SK-N-SH (cell line): ENCODE measurements around the gene CTBP2. TPM values are rescaled to one million over a fixed set of nuclear protein-coding genes. Genes with fewer than 3 reads are reported as not detected.

ENCODE experiments used
- CTCF ChIA-PET: fragments of 300-600, 350-600 bp; formaldehyde crosslinking; extraction: SDS; loops from one replicate; lab custom pipeline; 2021; lab: Yijun Ruan, JAX
- POLR2A ChIA-PET: fragments of 350-600 bp; sonication (Branson Sonifier 250); formaldehyde crosslinking; extraction: SDS; loops from one replicate; lab custom pipeline; 2020; ENCODE audit warnings: antibody characterized with exemption, inconsistent platforms; lab: Yijun Ruan, JAX
- DNase-seq: peaks from one replicate; pipeline ENCODE4 v3.0.0; 2012
- H2AFZ ChIP-seq: fragments of 200-600 bp; sonication (generic); 2 replicates; pipeline ENCODE4 v1.8.1; 2016; ENCODE audit warnings: antibody characterized with exemption, mild to moderate bottlenecking, low read depth
- H3F3A ChIP-seq: fragments of 200-600 bp; sonication (generic); replicated peaks from 2 replicates; pipeline ENCODE3; 2016; ENCODE audit warnings: antibody characterized with exemption, mild to moderate bottlenecking; ENCODE audit not compliant: insufficient read depth
- H3K27ac ChIP-seq, 2 experiments: fragments of 200-500 bp in 1 of 2; fragments of 200-600 bp in 1 of 2; sonication (Bioruptor generic) in 1 of 2; sonication (generic), shearing (Covaris generic) in 1 of 2; 2 replicates each; pipeline versions ENCODE4 v1.5.1 to v1.6.1; 2014 to 2016; ENCODE audit warnings: low read depth in 2 of 2, inconsistent platforms in 1 of 2, low read length in 1 of 2, mild to moderate bottlenecking in 1 of 2, mixed read lengths in 1 of 2
- H3K27me3 ChIP-seq: fragments of 200-600 bp; sonication (generic), shearing (Covaris generic); 2 replicates; pipeline ENCODE4 v1.6.1; 2016; ENCODE audit warnings: mixed run types; ENCODE audit not compliant: insufficient read depth
- H3K36me3 ChIP-seq, 2 experiments: fragments of 200-500 bp in 1 of 2; fragments of 200-600 bp in 1 of 2; sonication (Bioruptor generic) in 1 of 2; sonication (generic) in 1 of 2; replicated peaks in 1 of 2; 2 replicates each; pipeline versions ENCODE3 to v1.5.1; 2014 to 2016; ENCODE audit warnings: low read length in 1 of 2, mild to moderate bottlenecking in 1 of 2; ENCODE audit not compliant: insufficient read depth in 2 of 2, control insufficient read depth in 1 of 2
- H3K4me1 ChIP-seq, 2 experiments: fragments of 200-500 bp in 1 of 2; fragments of 200-600 bp in 1 of 2; sonication (Bioruptor generic) in 1 of 2; sonication (generic), shearing (Covaris generic) in 1 of 2; 2 replicates each; pipeline versions ENCODE4 v1.5.1 to v1.6.1; 2014 to 2016; ENCODE audit warnings: low read depth in 1 of 2, low read length in 1 of 2, mixed run types in 1 of 2; ENCODE audit not compliant: insufficient read depth in 2 of 2, control insufficient read depth in 1 of 2
- H3K4me2 ChIP-seq: fragments of 200-600 bp; sonication (generic), shearing (Covaris generic); 2 replicates; pipeline ENCODE4 v1.6.1; 2017; ENCODE audit warnings: mixed run types
- H3K4me3 ChIP-seq, 2 experiments: fragments of 200-500 bp in 1 of 2; fragments of 200-600 bp in 1 of 2; sonication (Bioruptor generic) in 1 of 2; sonication (generic), shearing (Covaris generic) in 1 of 2; 2 replicates each; pipeline versions ENCODE4 v1.5.1 to v1.8.1; 2014 to 2016; ENCODE audit warnings: low read depth in 2 of 2, inconsistent platforms in 1 of 2, low read length in 1 of 2, mild to moderate bottlenecking in 1 of 2, mixed read lengths in 1 of 2, moderate library complexity in 1 of 2
- H3K79me2 ChIP-seq: fragments of 200-600 bp; sonication (generic); 2 replicates; pipeline ENCODE4 v1.8.1; 2017; ENCODE audit warnings: mild to moderate bottlenecking; ENCODE audit not compliant: insufficient read depth
- H3K9ac ChIP-seq: fragments of 200-600 bp; sonication (generic); 2 replicates; pipeline ENCODE4 v1.6.1; 2017; ENCODE audit warnings: mixed run types
- H3K9me2 ChIP-seq: fragments of 200-600 bp; sonication (generic); 2 replicates; pipeline ENCODE4 v1.6.1; 2017; ENCODE audit warnings: mixed run types
- H3K9me3 ChIP-seq: fragments of 200-600 bp; sonication (generic); 2 replicates; pipeline ENCODE4 v1.6.1; 2017; ENCODE audit warnings: mixed run types, mild to moderate bottlenecking, moderate library complexity
- H4K20me1 ChIP-seq: fragments of 200-600 bp; sonication (generic); 2 replicates; pipeline ENCODE4 v1.6.1; 2017; ENCODE audit warnings: mild to moderate bottlenecking, mixed run types; ENCODE audit not compliant: insufficient read depth
- ELF1 ChIP-seq: IDR thresholded peaks from 2 replicates; pipeline ENCODE4 v1.4.0; 2012
- FOXM1 ChIP-seq: IDR thresholded peaks from 2 replicates; pipeline ENCODE4 v1.4.0; 2012; ENCODE audit warnings: low read depth, mild to moderate bottlenecking
- GABPA ChIP-seq: IDR thresholded peaks from 2 replicates; pipeline ENCODE4 v1.4.0; 2012; ENCODE audit warnings: low read depth, mild to moderate bottlenecking
- MXI1 ChIP-seq: IDR thresholded peaks from 2 replicates; pipeline ENCODE4 v1.6.1; 2012; ENCODE audit warnings: mild to moderate bottlenecking, low read depth, low read length, improper control_type of control experiment
- POLR2AphosphoS5 ChIP-seq: IDR thresholded peaks from 2 replicates; pipeline ENCODE4 v1.6.1; 2012; ENCODE audit warnings: low read depth, low read length
- REST ChIP-seq: IDR thresholded peaks from 2 replicates; pipeline ENCODE4 v1.6.1; 2012; ENCODE audit warnings: mild to moderate bottlenecking, low read depth, low read length, moderate library complexity
- RFX5 ChIP-seq: IDR thresholded peaks from 2 replicates; pipeline ENCODE4 v1.6.1; 2012; ENCODE audit warnings: mild to moderate bottlenecking, improper control_type of control experiment, low read length
- SMC3 ChIP-seq: IDR thresholded peaks from 2 replicates; pipeline ENCODE4 v1.6.1; 2012; ENCODE audit warnings: low read depth, low read length, improper control_type of control experiment
- YY1 ChIP-seq: IDR thresholded peaks from 2 replicates; pipeline ENCODE4 v1.4.0; 2012; ENCODE audit warnings: low read depth, mild to moderate bottlenecking
- WGBS: methylation state at CpG from one replicate; pipeline ENCODE4 v1.1.6; 2017; ENCODE audit warnings: low lambda C conversion rate; 5-methylcytosine and 5-hydroxymethylcytosine counted together
- polyA plus RNA-seq, 3 experiments: library from polyadenylated mRNA; depleted of rRNA; stranded (reverse); fragments of >200 nt; gene quantifications; 2 replicates each; pipeline ENCODE4 v1.2.3, GENCODE V29; 2012

CTBP2 gene
- polyA plus RNA-seq, 1 of the 3 experiments (the other 2 are of a cell fraction): 69.7 TPM

GRCh38 chr10:125103466-125103865 is 56.9 kb downstream of the CTBP2 start:
- Histone ChIP-seq H3K4me1 (peaks cover 0 to 22% of the 10 kb centered on the region in 2 experiments; a peak in 1 of 4 replicates), H4K20me1 (peaks cover 91% of the 10 kb centered on the region), H3K36me3 (peaks cover 13 to 40% of the 10 kb centered on the region in 2 experiments), H2AFZ (no peak overlapping the region), H3K79me2 (peaks cover 99% of the 10 kb centered on the region), H3K9ac (no peak overlapping the region), H3K4me2 (no peak overlapping the region), H3K27me3 (no peaks in the 10 kb centered on the region), H3K9me3 (no peaks in the 10 kb centered on the region), H3K4me3 (no peak overlapping the region), H3K27ac (no peak overlapping the region; a peak in 1 of 4 replicates), H3K9me2 (no peaks in the 10 kb centered on the region), H3F3A (no peaks in the 10 kb centered on the region)
- DNase-seq: no peak
- TF ChIP-seq REST (no peak), FOXM1 (no peak), POLR2AphosphoS5 (no peak), RFX5 (no peak), MXI1 (no peak)
- POLR2A ChIA-PET: no interaction called here
- no CpG with 5 or more reads among the region's 9 CpGs for WGBS
- CTCF ChIA-PET: interaction anchor here (0.7 to 1.1 kb wide), 3 partner anchors 14 to 58 kb away, joined by 3 to 4 read pairs (median 3); no protein-coding TSS in a partner anchor

GRCh38 chr10:125102821-125103220 is 57.5 kb downstream of the CTBP2 start:
- peaks cover 98% of the 10 kb centered on the region for H3K79me2 ChIP-seq
- no peak for DNase-seq
- no peaks in the 10 kb centered on the region for H3K9me3 ChIP-seq
- H3K36me3 ChIP-seq: peaks cover 7 to 34% of the 10 kb centered on the region in 2 experiments
- POLR2A ChIA-PET: no interaction called here
- H3K4me2 ChIP-seq: no peak overlapping the region
- CTCF ChIA-PET: interaction anchor here (1.0 kb wide), 1 partner anchor 42 kb away, joined by 4 read pairs; no protein-coding TSS in a partner anchor
- 97% methylated on average over 10 of the region's 10 CpGs for WGBS
- TF ChIP-seq ELF1 (no peak), YY1 (no peak), MXI1 (no peak), GABPA (no peak), SMC3 (no peak)
- H3K27me3 ChIP-seq: no peaks in the 10 kb centered on the region
- H2AFZ ChIP-seq: no peak overlapping the region
- no peak overlapping the region; a peak in 1 of 4 replicates for H3K27ac ChIP-seq
- no peak overlapping the region for H3K9ac ChIP-seq
- peaks cover 95% of the 10 kb centered on the region for H4K20me1 ChIP-seq
- no peak overlapping the region for H3K4me3 ChIP-seq
- no peaks in the 10 kb centered on the region for H3F3A ChIP-seq
- H3K9me2 ChIP-seq: no peaks in the 10 kb centered on the region
- peaks cover 0 to 22% of the 10 kb centered on the region in 2 experiments; a peak in 1 of 4 replicates for H3K4me1 ChIP-seq
